Chondrocyte (in vitro differentiated cells): ENCODE measurements around the gene FUT7. TPM values are rescaled to one million over a fixed set of nuclear protein-coding genes. Genes with fewer than 3 reads are reported as not detected.

ENCODE experiments used
- DNase-seq: peaks from one replicate; pipeline ENCODE4 v3.0.0; 2021; ENCODE audit warnings: mixed read lengths, low spot score
- H3K27ac Mint-ChIP-seq: one replicate; pipeline ENCODE4 v1.8.0; 2021; ENCODE audit warnings: mild to moderate bottlenecking, moderate library complexity, mixed read lengths; ENCODE audit not compliant: unreplicated experiment
- H3K27me3 Mint-ChIP-seq: 2 replicates; pipeline ENCODE4 v1.8.0; 2021; ENCODE audit warnings: low read depth, mixed read lengths
- H3K36me3 Mint-ChIP-seq: 2 replicates; pipeline ENCODE4 v1.8.0; 2021; ENCODE audit warnings: low read depth, mixed read lengths
- H3K4me1 Mint-ChIP-seq: 2 replicates; pipeline ENCODE4 v1.8.0; 2021; ENCODE audit warnings: low read depth, mild to moderate bottlenecking, mixed read lengths
- H3K4me3 Mint-ChIP-seq: one replicate; pipeline ENCODE4 v1.8.0; 2021; ENCODE audit warnings: mild to moderate bottlenecking, moderate library complexity, mixed read lengths; ENCODE audit not compliant: unreplicated experiment
- H3K9me3 Mint-ChIP-seq: 2 replicates; pipeline ENCODE4 v1.8.0; 2021; ENCODE audit warnings: low read depth, mixed read lengths
- total RNA-seq: library from RNA; stranded (reverse); gene quantifications from 3 replicates; pipeline ENCODE4 v1.2.1, GENCODE V29; 2021
- TF ChIP-seq, protein P1 (sequence below): fragments of 200-600 bp; sonication (generic); IDR thresholded peaks from 2 replicates; pipeline ENCODE4 v1.5.0; 2021; ENCODE audit warnings: antibody characterized with exemption, mild to moderate bottlenecking, moderate library complexity

Gene FUT7
- total RNA-seq, 1 donor from 2014 or later = not detected

DNA sequence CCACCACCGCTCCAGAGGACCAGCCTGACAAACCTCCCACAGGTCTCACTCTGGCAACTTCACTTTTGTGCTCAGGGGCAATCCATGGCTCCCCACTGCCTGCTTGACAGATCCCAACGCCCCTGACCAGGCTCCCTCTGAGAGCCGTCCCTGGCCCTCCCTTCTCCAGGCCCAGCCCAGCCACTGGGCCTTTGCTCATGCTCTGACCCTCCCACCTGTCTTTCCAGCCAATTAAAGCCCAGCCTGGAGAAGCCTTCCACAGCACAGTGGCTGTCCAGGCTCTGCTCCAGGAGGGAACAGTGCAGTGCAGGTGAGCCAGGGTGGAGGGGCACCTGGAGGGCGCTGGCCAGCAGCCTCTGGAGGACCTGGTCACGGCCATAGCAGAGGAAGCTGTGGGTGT lies 18.7 kb upstream of the FUT7 start:
- Mint-ChIP-seq H3K4me3 (no peak overlapping the region), H3K4me1 (peaks cover 4% of the 10 kb centered on the region), H3K27me3 (peaks cover 11% of the 10 kb centered on the region), H3K36me3 (no peaks in the 10 kb centered on the region), H3K9me3 (no peaks in the 10 kb centered on the region), H3K27ac (no peak overlapping the region)
- no peak for DNase-seq
- TF ChIP-seq, protein P1, sequence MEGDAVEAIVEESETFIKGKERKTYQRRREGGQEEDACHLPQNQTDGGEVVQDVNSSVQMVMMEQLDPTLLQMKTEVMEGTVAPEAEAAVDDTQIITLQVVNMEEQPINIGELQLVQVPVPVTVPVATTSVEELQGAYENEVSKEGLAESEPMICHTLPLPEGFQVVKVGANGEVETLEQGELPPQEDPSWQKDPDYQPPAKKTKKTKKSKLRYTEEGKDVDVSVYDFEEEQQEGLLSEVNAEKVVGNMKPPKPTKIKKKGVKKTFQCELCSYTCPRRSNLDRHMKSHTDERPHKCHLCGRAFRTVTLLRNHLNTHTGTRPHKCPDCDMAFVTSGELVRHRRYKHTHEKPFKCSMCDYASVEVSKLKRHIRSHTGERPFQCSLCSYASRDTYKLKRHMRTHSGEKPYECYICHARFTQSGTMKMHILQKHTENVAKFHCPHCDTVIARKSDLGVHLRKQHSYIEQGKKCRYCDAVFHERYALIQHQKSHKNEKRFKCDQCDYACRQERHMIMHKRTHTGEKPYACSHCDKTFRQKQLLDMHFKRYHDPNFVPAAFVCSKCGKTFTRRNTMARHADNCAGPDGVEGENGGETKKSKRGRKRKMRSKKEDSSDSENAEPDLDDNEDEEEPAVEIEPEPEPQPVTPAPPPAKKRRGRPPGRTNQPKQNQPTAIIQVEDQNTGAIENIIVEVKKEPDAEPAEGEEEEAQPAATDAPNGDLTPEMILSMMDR = no peak

- H3K36me3 Mint-ChIP-seq = no peaks in the 10 kb centered on the region
- no peaks in the 10 kb centered on the region for H3K9me3 Mint-ChIP-seq
- peaks cover 5% of the 10 kb centered on the region for H3K4me1 Mint-ChIP-seq
- H3K27ac Mint-ChIP-seq = no peak overlapping the region
- H3K4me3 Mint-ChIP-seq = no peak overlapping the region
- TF ChIP-seq, protein P1 = peak; percentile 77
- H3K27me3 Mint-ChIP-seq = peaks cover 11% of the 10 kb centered on the region
- no peak for DNase-seq
Observed at GRCh38 chr9:137049544-137050449, 17.9 kb upstream of the FUT7 start.

DNA sequence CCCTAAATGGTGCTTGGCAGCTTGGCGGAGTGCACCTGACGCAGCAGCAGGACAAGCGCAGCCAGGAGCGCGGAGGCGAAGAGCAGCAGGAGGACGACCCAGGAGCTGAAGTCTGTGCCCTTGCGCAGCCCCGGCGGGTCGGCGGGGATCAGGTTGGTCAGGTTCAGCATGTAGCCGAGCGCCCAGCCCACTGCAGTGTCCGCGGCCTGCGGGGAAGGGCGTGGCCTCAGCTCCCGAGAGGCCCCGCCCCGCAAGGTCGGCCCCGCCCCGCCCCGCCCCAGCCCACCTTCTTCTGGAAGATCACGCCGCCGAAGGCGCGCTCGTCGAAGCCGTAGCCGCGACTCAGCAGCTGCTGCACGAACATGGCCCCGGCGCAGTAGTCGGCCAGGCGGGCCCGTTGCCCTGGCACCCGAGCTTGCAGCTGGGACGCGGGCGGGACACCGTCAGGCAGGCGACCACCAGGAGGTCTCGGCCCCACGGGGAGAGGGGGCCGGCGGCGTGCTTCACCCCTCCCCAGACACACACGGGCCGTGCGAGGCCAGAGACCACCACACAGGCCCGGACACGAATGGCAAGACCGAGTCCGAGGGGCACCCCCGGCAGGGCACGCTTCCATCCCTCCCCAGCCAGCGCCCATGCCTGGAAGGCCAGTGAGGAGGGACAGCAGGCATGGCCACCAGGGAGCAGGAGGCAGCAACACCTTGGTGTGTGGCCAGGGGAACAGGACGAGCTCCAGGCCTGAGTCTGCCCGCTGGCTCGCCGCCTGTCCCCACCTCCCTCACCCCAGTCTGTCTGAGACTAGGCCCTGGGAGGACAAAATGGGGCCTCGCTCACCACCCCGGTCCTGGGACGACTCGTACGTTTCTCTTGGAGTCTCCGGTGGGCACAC lies 17.0 kb upstream of the FUT7 start:
- H3K27ac Mint-ChIP-seq = no peak overlapping the region
- TF ChIP-seq, protein P1 = no peak
- peaks cover 12% of the 10 kb centered on the region for H3K4me1 Mint-ChIP-seq
- no peaks in the 10 kb centered on the region for H3K36me3 Mint-ChIP-seq
- H3K4me3 Mint-ChIP-seq = no peak overlapping the region
- no peak for DNase-seq
- peaks cover 11% of the 10 kb centered on the region for H3K27me3 Mint-ChIP-seq
- no peaks in the 10 kb centered on the region for H3K9me3 Mint-ChIP-seq

- no peaks in the 10 kb centered on the region for H3K9me3 Mint-ChIP-seq
- no peak for DNase-seq
- H3K4me3 Mint-ChIP-seq = peak within 1 kb of the TSS; percentile 77
- peaks cover 7% of the 10 kb centered on the region for H3K27me3 Mint-ChIP-seq
- H3K36me3 Mint-ChIP-seq = no peaks in the 10 kb centered on the region
- TF ChIP-seq, protein P1 = peak; percentile 91
- H3K27ac Mint-ChIP-seq = no peak within 1 kb of the TSS
- peaks cover 14% of the 10 kb centered on the region for H3K4me1 Mint-ChIP-seq
Observed at GRCh38 chr9:137046088-137046787, 14.3 kb upstream of the FUT7 start, which contains the start of gene NPDC1. TSS of gene NPDC1 (minus strand) at chr9:137046177. CDS start at chr9:137045989, 188 bp downstream.
